Neutrophil (primary cell): ENCODE data around the gene RIC8A.

Source experiments
- H3K27ac ChIP-seq: fragments of 200-600 bp; sonication (generic); 2 replicates; pipeline ENCODE4 v1.5.1; 2016; ENCODE audit warnings: mild to moderate bottlenecking, moderate library complexity
- H3K27me3 ChIP-seq: fragments of 200-600 bp; sonication (generic); 2 replicates; pipeline ENCODE4 v1.6.0; 2016; ENCODE audit warnings: mild to moderate bottlenecking
- H3K36me3 ChIP-seq: fragments of 200-600 bp; sonication (generic); 2 replicates; pipeline ENCODE4 v1.5.1; 2017
- H3K4me1 ChIP-seq, 2 experiments: fragments of 200-600 bp in 1 of 2; sonication (generic) in 1 of 2; 1 replicate in 1 of 2; 2 replicates in 1 of 2; pipeline versions ENCODE4 v1.5.1 to v1.6.1; 2013 to 2016; ENCODE audit warnings: low read depth in 1 of 2, low read length in 1 of 2, mild to moderate bottlenecking in 1 of 2, moderate library complexity in 1 of 2; ENCODE audit not compliant: control insufficient read depth in 1 of 2, insufficient read depth in 1 of 2
- H3K4me3 ChIP-seq, 2 experiments: fragments of 200-600 bp in 1 of 2; sonication (generic) in 1 of 2; 1 replicate in 1 of 2; 2 replicates in 1 of 2; pipeline ENCODE4 v1.5.1; 2013 to 2016; ENCODE audit warnings: low read depth in 1 of 2, low read length in 1 of 2, mild to moderate bottlenecking in 1 of 2, moderate library complexity in 1 of 2
- H3K9me3 ChIP-seq: fragments of 200-600 bp; sonication (generic); 2 replicates; pipeline ENCODE4 v1.5.1; 2016
- CTCF ChIP-seq: fragments of 200-600 bp; sonication (generic); IDR thresholded peaks from 2 replicates; pipeline ENCODE4 v1.5.1; 2016; ENCODE audit warnings: antibody characterized with exemption

Gene RIC8A

GRCh38 chr11:221539-221938 is 14.0 kb downstream of the RIC8A start:
- H3K27me3 ChIP-seq = no peaks in the 10 kb centered on the region
- H3K4me3 ChIP-seq = no peak overlapping the region
- H3K4me1 ChIP-seq = no peaks in the 10 kb centered on the region
- H3K9me3 ChIP-seq = no peaks in the 10 kb centered on the region
- peaks cover 16% of the 10 kb centered on the region for H3K36me3 ChIP-seq
- TF ChIP-seq CTCF = no peak
- no peak overlapping the region for H3K27ac ChIP-seq

- Histone ChIP-seq H3K36me3 (peaks cover 13% of the 10 kb centered on the region), H3K27me3 (no peaks in the 10 kb centered on the region), H3K27ac (no peak overlapping the region)
These were observed 14.7 kb downstream of the RIC8A start for GRCh38 chr11:221998-222789.

GRCh38 chr11:223026-223789 is 15.7 kb downstream of the RIC8A start:
- no peak for TF ChIP-seq CTCF
- Histone ChIP-seq H3K36me3 (peaks cover 13% of the 10 kb centered on the region), H3K27ac (no peak overlapping the region), H3K4me1 (no peaks in the 10 kb centered on the region), H3K4me3 (no peak overlapping the region), H3K27me3 (no peaks in the 10 kb centered on the region), H3K9me3 (no peaks in the 10 kb centered on the region)

More at GRCh38 chr11:221998-222789, 14.7 kb downstream of the RIC8A start:
- Histone ChIP-seq H3K4me3 (no peak overlapping the region), H3K9me3 (no peaks in the 10 kb centered on the region), H3K4me1 (no peaks in the 10 kb centered on the region)
- TF ChIP-seq CTCF = no peak

- Histone ChIP-seq H3K27me3 (no peaks in the 10 kb centered on the region), H3K9me3 (no peaks in the 10 kb centered on the region), H3K27ac (no peak overlapping the region), H3K4me3 (no peak overlapping the region), H3K4me1 (no peaks in the 10 kb centered on the region), H3K36me3 (peaks cover 9% of the 10 kb centered on the region)
- no peak for TF ChIP-seq CTCF
These were observed 16.4 kb downstream of the RIC8A start for GRCh38 chr11:223884-224283.

- Histone ChIP-seq H3K27me3 (no peaks in the 10 kb centered on the region), H3K4me3 (no peak overlapping the region), H3K4me1 (no peaks in the 10 kb centered on the region), H3K36me3 (peaks cover 9% of the 10 kb centered on the region), H3K27ac (no peak overlapping the region), H3K9me3 (no peaks in the 10 kb centered on the region)
- no peak for TF ChIP-seq CTCF
These were observed 16.9 kb downstream of the RIC8A start for GRCh38 chr11:224424-224823.
